ENCODE results near the gene TGFBR1. TPM values are rescaled to one million over a fixed set of nuclear protein-coding genes. Genes with fewer than 3 reads are reported as not detected.
A peak's percentile ranks its signal among the peaks of the same experiment; 100 is the strongest.

TGFBR1 gene
- total RNA-seq, 1 donor from 2014 or later: 138 TPM

- Histone ChIP-seq H2AFZ (replicated peaks) (no peak overlapping the region), H3K79me2 (ENCODE audit: low read depth) (no peaks in the 10 kb centered on the region), H4K20me1 (ENCODE audit: low read depth) (no peaks in the 10 kb centered on the region), H3K27me3 (no peaks in the 10 kb centered on the region), H3K9me3 (ENCODE audit: low read depth) (no peaks in the 10 kb centered on the region), H3K27ac (no peak overlapping the region), H3K4me2 (no peak overlapping the region), H3K4me3 (no peak overlapping the region), H3K4me1 (peaks cover 60% of the 10 kb centered on the region), H3K9ac (no peak overlapping the region), H3K36me3 (no peaks in the 10 kb centered on the region), H3F3A (ENCODE audit: low read depth) (peaks cover 38% of the 10 kb centered on the region)
- Mint-ChIP-seq H3K4me1 (peaks cover 41% of the 10 kb centered on the region), H3K4me3 (no peak overlapping the region), H3K27ac (no peak overlapping the region), H3K27me3 (ENCODE audit: insufficient read depth, low read depth) (peaks cover 6% of the 10 kb centered on the region), H3K9me3 (no peaks in the 10 kb centered on the region), H3K36me3 (no peaks in the 10 kb centered on the region)
- DNase-seq (ENCODE audit: low spot score): no peak
- TF ChIP-seq CTCF (IDR thresholded peaks at IDR 0.05): no peak
These were observed 62.2 kb downstream of the TGFBR1 start for GRCh38 chr9:99167119-99167518.

DNA sequence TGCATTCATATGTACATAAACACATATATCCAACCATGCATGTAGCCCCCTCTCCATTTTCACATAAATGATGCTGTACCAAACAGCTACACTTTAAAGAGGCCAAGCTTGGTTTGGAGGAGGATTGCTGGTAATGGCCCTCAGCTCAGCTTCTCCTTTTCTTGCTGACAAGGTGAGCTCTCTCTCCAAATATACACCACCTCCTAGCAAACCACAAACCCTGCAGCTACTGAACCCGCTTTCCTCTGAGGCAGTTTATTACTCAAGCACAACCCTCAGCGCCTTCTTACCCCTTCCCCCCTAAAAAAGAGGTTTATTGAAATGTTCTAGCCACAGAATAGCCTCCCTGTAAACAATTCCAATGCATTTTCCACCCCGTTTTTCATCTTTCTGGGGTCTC, 62.8 kb downstream of the TGFBR1 start:
- H3K4me3 Mint-ChIP-seq: no peak overlapping the region
- Histone ChIP-seq H3F3A (ENCODE audit: low read depth) (peaks cover 39% of the 10 kb centered on the region), H3K27ac (no peak overlapping the region), H4K20me1 (ENCODE audit: low read depth) (no peaks in the 10 kb centered on the region), H3K4me3 (no peak overlapping the region), H3K9me3 (ENCODE audit: low read depth) (no peaks in the 10 kb centered on the region), H3K9ac (no peak overlapping the region), H3K36me3 (no peaks in the 10 kb centered on the region), H3K4me2 (no peak overlapping the region), H3K27me3 (no peaks in the 10 kb centered on the region), H3K79me2 (ENCODE audit: low read depth) (no peaks in the 10 kb centered on the region), H2AFZ (replicated peaks) (no peak overlapping the region), H3K4me1 (peaks cover 66% of the 10 kb centered on the region)
- TF ChIP-seq CTCF (IDR thresholded peaks at IDR 0.05) (no peak), EZH2 (IDR thresholded peaks at IDR 0.05) (no peak)
- peaks cover 6% of the 10 kb centered on the region for H3K27me3 Mint-ChIP-seq (ENCODE audit: insufficient read depth, low read depth)
- DNase-seq (ENCODE audit: low spot score): no peak
- no peak overlapping the region for H3K27ac Mint-ChIP-seq
- peaks cover 45% of the 10 kb centered on the region for H3K4me1 Mint-ChIP-seq
- no peaks in the 10 kb centered on the region for H3K9me3 Mint-ChIP-seq
- H3K36me3 Mint-ChIP-seq: no peaks in the 10 kb centered on the region

- TF ChIP-seq EZH2phosphoT487 (IDR thresholded peaks at IDR 0.05) (no peak), CTCF (IDR thresholded peaks at IDR 0.05) (no peak), EZH2 (IDR thresholded peaks at IDR 0.05) (no peak)
- Histone ChIP-seq H4K20me1 (ENCODE audit: low read depth) (no peaks in the 10 kb centered on the region), H3K9me3 (ENCODE audit: low read depth) (no peaks in the 10 kb centered on the region), H3K79me2 (ENCODE audit: low read depth) (no peaks in the 10 kb centered on the region), H3K36me3 (no peaks in the 10 kb centered on the region), H3K9ac (no peak overlapping the region), H3K27ac (no peak overlapping the region), H3K4me2 (peak overlapping the region; percentile 66), H3K27me3 (no peaks in the 10 kb centered on the region), H2AFZ (replicated peaks) (no peak overlapping the region), H3K4me3 (no peak overlapping the region), H3K4me1 (peaks cover 76% of the 10 kb centered on the region), H3F3A (ENCODE audit: low read depth) (peaks cover 53% of the 10 kb centered on the region)
- Mint-ChIP-seq H3K36me3 (no peaks in the 10 kb centered on the region), H3K27me3 (ENCODE audit: insufficient read depth, low read depth) (peaks cover 6% of the 10 kb centered on the region), H3K4me1 (peaks cover 56% of the 10 kb centered on the region), H3K4me3 (peak overlapping the region; percentile 12), H3K9me3 (no peaks in the 10 kb centered on the region), H3K27ac (no peak overlapping the region)
- DNase-seq (ENCODE audit: low spot score): no peak
These were observed 64.2 kb downstream of the TGFBR1 start for GRCh38 chr9:99169086-99169485.
